Astrocyte (in vitro differentiated cells and primary cell): ENCODE data around the gene GOLGA7B. TPM values are rescaled to one million over a fixed set of nuclear protein-coding genes. Genes with fewer than 3 reads are reported as not detected.

Experiments
- DNase-seq: peaks from one replicate; pipeline ENCODE4 v3.0.0-alpha.2; 2010; ENCODE audit warnings: low read depth
- FAIRE-seq: peaks from 2 replicates; lab custom pipeline; 2011; peaks lifted over from hg19 to GRCh38; lab: Jason Lieb, UNC
- H2AFZ ChIP-seq: 2 replicates; pipeline ENCODE4 v1.6.0; 2012; ENCODE audit warnings: low read depth, low read length, inconsistent platforms
- H3K27ac ChIP-seq: 2 replicates; pipeline ENCODE4 v1.5.1; 2011; ENCODE audit warnings: low read depth, low read length, inconsistent platforms
- H3K27me3 ChIP-seq: 2 replicates; pipeline ENCODE4 v1.6.0; 2011; ENCODE audit warnings: low read length, inconsistent platforms; ENCODE audit not compliant: insufficient read depth
- H3K36me3 ChIP-seq: 2 replicates; pipeline ENCODE4 v1.5.1; 2011; ENCODE audit warnings: low read length, inconsistent platforms; ENCODE audit not compliant: insufficient read depth
- H3K4me1 ChIP-seq: 2 replicates; pipeline ENCODE4 v1.5.1; 2011; ENCODE audit warnings: low read length, inconsistent platforms; ENCODE audit not compliant: insufficient read depth
- H3K4me2 ChIP-seq: 2 replicates; pipeline ENCODE4 v1.6.0; 2012; ENCODE audit warnings: low read length, inconsistent platforms
- H3K4me3 ChIP-seq: 2 replicates; pipeline ENCODE4 v1.5.1; 2011; ENCODE audit warnings: low read depth, mild to moderate bottlenecking, low read length, inconsistent platforms; ENCODE audit not compliant: insufficient read depth
- H3K79me2 ChIP-seq: 2 replicates; pipeline ENCODE4 v1.6.0; 2012; ENCODE audit warnings: mild to moderate bottlenecking, low read length, inconsistent platforms; ENCODE audit not compliant: insufficient read depth
- H3K9ac ChIP-seq: 2 replicates; pipeline ENCODE4 v1.6.0; 2012; ENCODE audit warnings: mild to moderate bottlenecking, low read length, inconsistent platforms
- H3K9me3 ChIP-seq: 2 replicates; pipeline ENCODE4 v1.5.1; 2012; ENCODE audit warnings: low read depth, mild to moderate bottlenecking, low read length, inconsistent platforms; ENCODE audit not compliant: insufficient read depth
- H4K20me1 ChIP-seq: 2 replicates; pipeline ENCODE4 v1.6.0; 2012; ENCODE audit warnings: low read length, inconsistent platforms; ENCODE audit not compliant: insufficient read depth
- H3K27ac Mint-ChIP-seq: one replicate; pipeline ENCODE4 v1.8.0; 2021; ENCODE audit warnings: mild to moderate bottlenecking, mixed read lengths; ENCODE audit not compliant: unreplicated experiment
- H3K27me3 Mint-ChIP-seq: one replicate; pipeline ENCODE4 v1.8.0; 2021; ENCODE audit warnings: low read depth, mixed read lengths; ENCODE audit not compliant: unreplicated experiment
- H3K36me3 Mint-ChIP-seq: one replicate; pipeline ENCODE4 v1.8.0; 2021; ENCODE audit warnings: low read depth, mixed read lengths; ENCODE audit not compliant: unreplicated experiment
- H3K4me1 Mint-ChIP-seq: one replicate; pipeline ENCODE4 v1.8.0; 2021; ENCODE audit warnings: low read depth, mixed read lengths; ENCODE audit not compliant: unreplicated experiment
- H3K4me3 Mint-ChIP-seq: one replicate; pipeline ENCODE4 v1.8.0; 2021; ENCODE audit warnings: mild to moderate bottlenecking, moderate library complexity, mixed read lengths; ENCODE audit not compliant: unreplicated experiment
- H3K9me3 Mint-ChIP-seq: one replicate; pipeline ENCODE4 v1.8.0; 2021; ENCODE audit warnings: mild to moderate bottlenecking, mixed read lengths; ENCODE audit not compliant: unreplicated experiment
- CTCF ChIP-seq: IDR thresholded peaks from 2 replicates; pipeline ENCODE4 v1.5.1; 2011; ENCODE audit warnings: low read depth, mild to moderate bottlenecking, inconsistent platforms, low read length, moderate library complexity; ENCODE audit not compliant: insufficient read depth
- EZH2 ChIP-seq: IDR thresholded peaks from 2 replicates; pipeline ENCODE4 v1.6.1; 2012; ENCODE audit warnings: mild to moderate bottlenecking, low read length, inconsistent platforms; ENCODE audit not compliant: insufficient read depth
- total RNA-seq: library from RNA; stranded (reverse); gene quantifications from 2 replicates; pipeline ENCODE4 v1.2.1, GENCODE V29; 2021

GOLGA7B gene
- total RNA-seq, 1 donor from 2014 or later: 0.16 TPM

GRCh38 chr10:97920865-97921264 lies 71.2 kb downstream of the GOLGA7B start:
- TF ChIP-seq CTCF (no peak), EZH2 (no peak)
- peaks cover 24% of the 10 kb centered on the region for H3K27me3 ChIP-seq
- H3K36me3 ChIP-seq: no peaks in the 10 kb centered on the region
- DNase-seq: no peak
- no peaks in the 10 kb centered on the region for H3K79me2 ChIP-seq
- H4K20me1 ChIP-seq: no peaks in the 10 kb centered on the region
- Mint-ChIP-seq H3K36me3 (no peaks in the 10 kb centered on the region), H3K4me3 (no peak overlapping the region), H3K9me3 (peaks cover 5% of the 10 kb centered on the region), H3K27ac (no peak overlapping the region), H3K27me3 (peaks cover 72% of the 10 kb centered on the region), H3K4me1 (peaks cover 3% of the 10 kb centered on the region)
- H3K4me2 ChIP-seq: no peak overlapping the region
- no peak for FAIRE-seq
- no peak overlapping the region for H3K9ac ChIP-seq
- H3K4me3 ChIP-seq: no peak overlapping the region
- H3K9me3 ChIP-seq: no peaks in the 10 kb centered on the region
- H3K27ac ChIP-seq: no peak overlapping the region
- H3K4me1 ChIP-seq: no peaks in the 10 kb centered on the region
- no peak overlapping the region for H2AFZ ChIP-seq

Other genes with a start within 250 kb of the GOLGA7B start
- gene MORN4, start 216.3 kb upstream of the GOLGA7B start, total RNA-seq: 15.8 and 16.2 TPM in 2 replicates
- gene PI4K2A, start 209.2 kb upstream of the GOLGA7B start, total RNA-seq: 32.9 and 37.8 TPM in 2 replicates
- 5.0 and 5.6 TPM in 2 replicates for gene AVPI1, start 162.6 kb upstream of the GOLGA7B start, total RNA-seq
- gene MARVELD1, start 136.1 kb upstream of the GOLGA7B start, total RNA-seq: 69.7 and 79.2 TPM in 2 replicates
- 31.3 and 32.8 TPM in 2 replicates for gene ZFYVE27, start 112.7 kb upstream of the GOLGA7B start, total RNA-seq
- 0.14 and 0.16 TPM in 2 replicates for gene SFRP5, start 77.8 kb upstream of the GOLGA7B start, total RNA-seq
- 0.66 and 2.6 TPM in 2 replicates for gene CRTAC1, start 180.8 kb downstream of the GOLGA7B start, total RNA-seq